HG02938 (cell line): Measurements from ENCODE around the gene ZHX3.
"Not testable (repeated sequence)": the region's sequence is repeated elsewhere in the genome, so short reads cannot be mapped to it uniquely, and the experiment has no call there.

ENCODE experiments used
- ATAC-seq: cut with Tn5 transposase; IDR thresholded peaks from one replicate; pipeline ENCODE4 v1.9.1; 2021; ENCODE audit warnings: mild to moderate bottlenecking, moderate library complexity; ENCODE audit not compliant: unreplicated experiment

The ZHX3 gene

GRCh38 chr20:41261790-41262717 is 55.5 kb downstream of the ZHX3 start:
- no peak for ATAC-seq

GRCh38 chr20:41261260-41261659 is 56.3 kb downstream of the ZHX3 start:
- ATAC-seq: no peak

- ATAC-seq: no peak
Observed at GRCh38 chr20:41260734-41261220, 56.8 kb downstream of the ZHX3 start.

GRCh38 chr20:41259309-41259708 is 58.2 kb downstream of the ZHX3 start:
- ATAC-seq: no peak

- no peak for ATAC-seq
Observed at GRCh38 chr20:41258474-41258873, 59.1 kb downstream of the ZHX3 start.

GRCh38 chr20:41256516-41256915 is 61.0 kb downstream of the ZHX3 start:
- no peak for ATAC-seq

- no peak for ATAC-seq
Observed at GRCh38 chr20:41255655-41256054, 61.9 kb downstream of the ZHX3 start.

GRCh38 chr20:41249411-41250281 is 67.9 kb downstream of the ZHX3 start:
- ATAC-seq: no peak

GRCh38 chr20:41248368-41249024 is 69.0 kb downstream of the ZHX3 start:
- no peak for ATAC-seq

GRCh38 chr20:41247523-41248367 is 69.8 kb downstream of the ZHX3 start:
- no peak for ATAC-seq

- no peak for ATAC-seq
Observed at GRCh38 chr20:41245086-41245707, 72.3 kb downstream of the ZHX3 start.

GRCh38 chr20:41242807-41243206 is 74.7 kb downstream of the ZHX3 start:
- no peak for ATAC-seq

- no peak for ATAC-seq
Observed at GRCh38 chr20:41242352-41242751, 75.2 kb downstream of the ZHX3 start.

- not testable (repeated sequence) for ATAC-seq
Observed at GRCh38 chr20:41237233-41237632, 80.3 kb downstream of the ZHX3 start.

GRCh38 chr20:41236818-41237217 is 80.7 kb downstream of the ZHX3 start:
- ATAC-seq: not testable (repeated sequence)

GRCh38 chr20:41234546-41234945 is 83.0 kb downstream of the ZHX3 start:
- ATAC-seq: no peak

- no peak for ATAC-seq
Observed at GRCh38 chr20:41234041-41234440, 83.5 kb downstream of the ZHX3 start.

GRCh38 chr20:41232973-41233926 is 84.3 kb downstream of the ZHX3 start:
- ATAC-seq: no peak

GRCh38 chr20:41231136-41231535 is 86.4 kb downstream of the ZHX3 start:
- ATAC-seq: no peak
